Panc1 (cell line): ENCODE results near the gene TANC1. TPM values are rescaled to one million over a fixed set of nuclear protein-coding genes. Genes with fewer than 3 reads are reported as not detected.

Source experiments
- ATAC-seq: fragments of 200-7000 bp; cut with Tn5 transposase; 2 replicates; pipeline ENCODE4 v1.9.1; 2020; ENCODE audit warnings: mild to moderate bottlenecking, moderate library complexity
- BruUV-seq: library from RNA; stranded (reverse); fragments of 400-500 nt; replicated peaks from 2 replicates; lab custom pipeline; 2021; lab: Mats Ljungman, UMichigan
- CTCF ChIA-PET: fragments of 300-600 bp; sonication (Branson Sonifier 250); formaldehyde crosslinking; loops from one replicate; lab custom pipeline; 2022; ENCODE audit warnings: antibody characterized with exemption; lab: Charles Lee
- POLR2A ChIA-PET: fragments of 300-600 bp; sonication (Branson Sonifier 250); formaldehyde crosslinking; loops from one replicate; lab custom pipeline; 2022; ENCODE audit warnings: antibody characterized with exemption; lab: Charles Lee
- DNase-seq: peaks from one replicate; pipeline ENCODE4 v3.0.0-alpha.2; 2010; ENCODE audit warnings: low read depth, low spot score
- H3K27ac ChIP-seq: 2 replicates; pipeline ENCODE4 v1.5.1; 2011; ENCODE audit warnings: mild to moderate bottlenecking, low read length, inconsistent platforms
- H3K27me3 ChIP-seq: fragments of 200-500 bp; sonication (Bioruptor generic); 2 replicates; pipeline ENCODE4 v1.6.0; 2014; ENCODE audit warnings: low read length, inconsistent platforms; ENCODE audit not compliant: control insufficient read depth, insufficient read depth
- H3K36me3 ChIP-seq: fragments of 200-500 bp; sonication (Bioruptor generic); 2 replicates; pipeline ENCODE4 v1.5.1; 2014; ENCODE audit warnings: inconsistent platforms, mild to moderate bottlenecking, low read length, moderate library complexity; ENCODE audit not compliant: control insufficient read depth, insufficient read depth
- H3K4me1 ChIP-seq: 2 replicates; pipeline ENCODE4 v1.5.1; 2011; ENCODE audit warnings: inconsistent platforms, mild to moderate bottlenecking, low read length, moderate library complexity; ENCODE audit not compliant: control insufficient read depth, insufficient read depth
- H3K4me3 ChIP-seq, 2 experiments: 2 replicates each; pipeline ENCODE4 v1.5.1; 2011 to 2012; ENCODE audit warnings: low read depth in 2 of 2, low read length in 2 of 2, mild to moderate bottlenecking in 2 of 2, inconsistent platforms in 1 of 2, moderate library complexity in 1 of 2
- H3K9me3 ChIP-seq: fragments of 200-500 bp; sonication (Bioruptor generic); 2 replicates; pipeline ENCODE4 v1.5.1; 2014; ENCODE audit warnings: low read depth, mild to moderate bottlenecking, inconsistent platforms, low read length, moderate library complexity; ENCODE audit not compliant: control insufficient read depth, insufficient read depth
- POLR2AphosphoS5 ChIP-seq: IDR thresholded peaks from 2 replicates; pipeline ENCODE4 v1.6.1; 2012; ENCODE audit warnings: mild to moderate bottlenecking, low read depth, low read length, moderate library complexity
- REST ChIP-seq, 2 experiments: IDR thresholded peaks; 2 replicates each; pipeline ENCODE4 v1.6.1; 2011 to 2012; ENCODE audit warnings: low read depth in 2 of 2, control low read depth in 1 of 2, low read length in 1 of 2, mild to moderate bottlenecking in 1 of 2, moderate library complexity in 1 of 2; ENCODE audit not compliant: insufficient read depth in 1 of 2
- SIN3A ChIP-seq: IDR thresholded peaks from 2 replicates; pipeline ENCODE4 v1.6.1; 2012; ENCODE audit warnings: low read depth, mild to moderate bottlenecking, low read length, moderate library complexity, borderline replicate concordance; ENCODE audit not compliant: insufficient read depth
- TCF7L2 ChIP-seq: IDR thresholded peaks from 2 replicates; pipeline ENCODE4 v1.6.1; 2011; ENCODE audit warnings: mild to moderate bottlenecking, low read depth, low read length, inconsistent platforms
- in situ Hi-C: cut with HindIII; loops from 2 replicates; pipeline ENCODE4 v1.10.0; 2016; ENCODE audit warnings: low sequenced_read_pairs, low pct_unique_long_range_greater_than_20kb
- intact Hi-C: fragments of 100-400 bp; cut with micrococcal nuclease; formaldehyde crosslinking; loops from one replicate; pipeline ENCODE4 v1.10.0; 2022; ENCODE audit not compliant: unreplicated experiment
- total RNA-seq: library from RNA; stranded (reverse); gene quantifications from one replicate; pipeline ENCODE4 v1.2.1, GENCODE V29; 2021; ENCODE audit not compliant: unreplicated experiment
- TF ChIP-seq, protein P1 (sequence below): fragments of 450-650 bp; IDR thresholded peaks from 2 replicates; pipeline ENCODE4 v1.5.1; 2017; ENCODE audit warnings: mild to moderate bottlenecking

The TANC1 gene
- total RNA-seq, 1 experiment from 2014 or later, result 44.3 TPM

DNA sequence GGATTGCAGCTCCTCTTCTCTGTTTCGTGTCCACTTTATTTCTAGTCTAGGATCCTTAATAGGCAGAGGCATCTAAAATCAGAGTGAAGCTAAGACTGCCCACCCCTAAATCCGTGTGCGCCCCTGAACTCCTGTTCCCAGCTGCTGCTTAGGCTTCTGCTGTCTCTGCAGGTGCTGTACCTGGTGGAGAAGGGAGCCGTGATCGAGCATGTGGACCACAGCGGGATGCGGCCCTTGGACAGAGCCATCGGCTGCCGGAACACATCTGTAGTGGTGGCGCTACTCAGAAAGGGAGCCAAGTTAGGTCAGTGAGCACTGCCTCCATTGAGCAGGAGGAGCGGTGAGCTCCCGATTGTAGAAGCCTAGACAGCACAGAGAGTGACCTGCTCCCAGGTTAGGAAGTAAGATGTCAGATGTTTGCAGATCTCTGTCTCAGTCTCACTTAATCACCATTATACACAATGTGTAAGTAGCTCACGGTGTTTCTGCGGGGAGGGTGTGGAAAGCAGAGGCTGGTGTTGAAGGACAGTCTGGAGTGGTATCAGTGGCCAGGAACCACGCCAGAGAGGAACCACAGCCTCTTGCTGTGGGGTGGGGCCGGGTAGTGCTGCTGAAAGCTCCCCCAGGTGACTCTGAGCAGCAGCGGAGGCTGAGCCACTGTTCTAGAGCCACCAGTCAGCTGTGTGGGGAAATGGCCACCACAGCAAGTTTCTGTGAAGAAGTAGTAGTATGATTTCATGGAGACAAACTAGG lies 255.8 kb downstream of the TANC1 start:
- H3K27me3 ChIP-seq, result no peaks in the 10 kb centered on the region
- DNase-seq (no peak), ATAC-seq (no peak)
- in situ Hi-C loops (no loop called here), intact Hi-C loops (no loop called here)
- CTCF ChIA-PET, result no interaction called here
- no peaks in the 10 kb centered on the region for H3K4me1 ChIP-seq
- no TSS peak for BruUV-seq
- H3K27ac ChIP-seq, result no peak overlapping the region
- TF ChIP-seq, protein P1, sequence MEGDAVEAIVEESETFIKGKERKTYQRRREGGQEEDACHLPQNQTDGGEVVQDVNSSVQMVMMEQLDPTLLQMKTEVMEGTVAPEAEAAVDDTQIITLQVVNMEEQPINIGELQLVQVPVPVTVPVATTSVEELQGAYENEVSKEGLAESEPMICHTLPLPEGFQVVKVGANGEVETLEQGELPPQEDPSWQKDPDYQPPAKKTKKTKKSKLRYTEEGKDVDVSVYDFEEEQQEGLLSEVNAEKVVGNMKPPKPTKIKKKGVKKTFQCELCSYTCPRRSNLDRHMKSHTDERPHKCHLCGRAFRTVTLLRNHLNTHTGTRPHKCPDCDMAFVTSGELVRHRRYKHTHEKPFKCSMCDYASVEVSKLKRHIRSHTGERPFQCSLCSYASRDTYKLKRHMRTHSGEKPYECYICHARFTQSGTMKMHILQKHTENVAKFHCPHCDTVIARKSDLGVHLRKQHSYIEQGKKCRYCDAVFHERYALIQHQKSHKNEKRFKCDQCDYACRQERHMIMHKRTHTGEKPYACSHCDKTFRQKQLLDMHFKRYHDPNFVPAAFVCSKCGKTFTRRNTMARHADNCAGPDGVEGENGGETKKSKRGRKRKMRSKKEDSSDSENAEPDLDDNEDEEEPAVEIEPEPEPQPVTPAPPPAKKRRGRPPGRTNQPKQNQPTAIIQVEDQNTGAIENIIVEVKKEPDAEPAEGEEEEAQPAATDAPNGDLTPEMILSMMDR, result no peak
- TF ChIP-seq SIN3A (no peak), POLR2AphosphoS5 (no peak), REST (IDR thresholded peaks at IDR 0.05; ENCODE audit: insufficient read depth in 1 of 2, low read depth in 2 of 2, low read length in 1 of 2) (no peak), TCF7L2 (no peak)
- H3K9me3 ChIP-seq, result no peaks in the 10 kb centered on the region
- no peak overlapping the region for H3K4me3 ChIP-seq
- POLR2A ChIA-PET, result no interaction called here
- peaks cover 3% of the 10 kb centered on the region for H3K36me3 ChIP-seq

- DNase-seq (no peak), ATAC-seq (0 out of 2 replicates have a peak, but pooled peaks have one; percentile 16)
- ChIA-PET POLR2A (no interaction called here), CTCF (no interaction called here)
- TF ChIP-seq, protein P1, result no peak
- TF ChIP-seq SIN3A (no peak), POLR2AphosphoS5 (no peak), REST (IDR thresholded peaks at IDR 0.05; ENCODE audit: insufficient read depth in 1 of 2, low read depth in 2 of 2, low read length in 1 of 2) (no peak), TCF7L2 (no peak)
- no peaks in the 10 kb centered on the region for H3K9me3 ChIP-seq
- peaks cover 5% of the 10 kb centered on the region for H3K36me3 ChIP-seq
- no peak overlapping the region for H3K4me3 ChIP-seq
- no TSS peak for BruUV-seq
- in situ Hi-C loops, result no loop called here
- H3K27ac ChIP-seq, result no peak overlapping the region
- H3K27me3 ChIP-seq, result no peaks in the 10 kb centered on the region
- no peaks in the 10 kb centered on the region for H3K4me1 ChIP-seq
- intact Hi-C loops, result no loop called here
Observed at GRCh38 chr2:159225025-159226016, 256.9 kb downstream of the TANC1 start.
